NCI-H1048 (cell line): Measurements from ENCODE around the gene PITX1.

Source experiments
- DNase-seq: peaks from one replicate; lab custom pipeline; 2025; lab: John Stamatoyannopoulos, UW

Gene PITX1

DNA sequence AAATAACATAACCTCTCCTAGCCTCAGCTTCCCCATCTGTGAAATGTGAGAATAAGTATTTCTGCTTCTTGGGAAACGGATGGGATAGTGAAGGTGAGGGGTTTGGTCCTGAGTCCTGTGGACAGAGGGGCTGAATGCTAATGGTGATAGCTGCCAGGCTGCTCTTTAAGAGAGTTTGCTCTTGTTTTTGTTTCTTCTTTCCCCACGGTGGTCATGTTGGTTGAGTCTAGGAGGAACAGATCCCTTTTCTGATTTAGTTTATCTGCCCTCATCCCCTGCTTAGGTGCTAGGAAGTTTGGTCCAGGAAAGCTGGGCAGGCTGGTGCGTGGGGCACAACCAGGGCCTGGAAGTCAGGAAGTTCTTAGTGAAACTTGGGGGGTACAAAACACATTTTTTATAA is 7.7 kb upstream of the PITX1 start:
- no peak for DNase-seq

DNA sequence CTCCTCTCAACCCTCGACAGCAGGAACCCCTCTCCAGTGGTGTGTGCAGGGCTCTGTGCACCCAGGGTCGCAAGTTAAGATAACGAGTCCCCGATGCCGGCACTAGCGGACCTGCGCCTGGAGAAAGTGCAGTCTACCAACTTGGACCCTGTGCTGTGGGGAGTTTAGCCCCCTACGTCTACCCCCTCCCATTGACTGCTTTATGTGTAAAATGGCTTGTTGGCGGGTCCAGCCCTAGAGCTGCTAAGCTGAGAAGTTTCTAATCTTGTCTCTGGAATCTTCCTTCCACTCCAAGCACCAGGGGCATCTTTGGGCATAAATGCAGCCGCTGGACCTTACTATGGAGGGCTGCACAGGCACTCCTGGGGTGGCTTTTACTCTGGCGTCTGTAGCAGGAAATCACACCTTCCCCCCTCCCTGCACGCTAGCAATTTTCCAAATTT is 7.1 kb upstream of the PITX1 start:
- DNase-seq, result no peak

GRCh38 chr5:135040333-135041144 is 6.5 kb upstream of the PITX1 start:
- no peak for DNase-seq

DNA sequence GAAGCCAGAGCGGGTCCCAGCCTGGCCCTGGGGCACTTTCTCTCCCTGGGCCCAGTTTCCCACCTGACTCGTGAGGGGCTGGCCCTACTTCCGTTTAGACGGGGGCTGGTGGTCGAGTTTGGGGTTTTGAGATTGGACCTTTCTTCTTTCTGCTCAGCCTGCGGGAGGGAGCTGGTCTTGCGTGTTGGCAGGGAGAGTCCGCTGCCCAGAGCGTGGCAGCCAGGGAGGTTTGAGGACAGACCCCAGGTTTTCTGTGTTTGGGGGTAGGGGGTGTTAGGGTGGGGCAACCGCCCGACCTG is 6.0 kb upstream of the PITX1 start:
- DNase-seq, result no peak

DNA sequence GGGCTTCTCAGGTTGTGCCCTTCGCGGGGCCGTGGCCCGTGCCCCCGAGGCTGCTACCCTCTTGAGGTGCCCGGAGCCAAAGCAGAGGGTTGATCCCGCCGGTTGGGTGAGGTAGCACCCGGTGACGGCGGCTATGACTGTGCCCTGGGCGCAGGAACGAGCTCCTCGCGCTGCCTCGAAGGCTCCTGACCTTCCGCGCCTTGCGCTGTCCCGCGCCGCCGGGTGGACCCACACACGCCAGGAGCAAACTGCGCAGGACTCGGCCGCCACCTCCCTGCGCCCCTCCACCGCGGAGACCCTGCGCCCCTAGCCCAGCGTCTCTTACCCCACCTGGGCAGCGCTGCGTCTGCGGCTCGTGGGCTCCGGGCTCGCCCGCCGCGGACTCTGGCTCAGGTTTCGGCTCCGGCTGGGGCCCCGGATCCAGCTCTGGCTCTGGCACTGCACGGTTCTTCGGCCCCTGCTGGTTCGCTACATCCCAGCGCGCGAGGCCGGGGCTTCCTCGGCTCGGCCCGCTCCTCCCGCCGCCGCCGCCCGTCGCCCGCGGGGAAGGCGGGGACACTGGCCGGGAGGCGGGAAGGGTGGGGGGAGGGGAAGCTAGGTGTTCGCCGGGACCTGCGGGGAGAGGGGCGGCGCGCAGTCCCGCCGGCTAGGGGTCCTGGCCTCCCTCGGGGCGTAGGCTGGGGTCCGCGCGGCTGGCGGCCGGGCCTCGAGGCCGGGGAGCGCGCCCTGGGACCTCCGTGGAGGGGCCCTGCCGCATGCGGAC is 5.4 kb upstream of the PITX1 start:
- DNase-seq, result no peak

DNA sequence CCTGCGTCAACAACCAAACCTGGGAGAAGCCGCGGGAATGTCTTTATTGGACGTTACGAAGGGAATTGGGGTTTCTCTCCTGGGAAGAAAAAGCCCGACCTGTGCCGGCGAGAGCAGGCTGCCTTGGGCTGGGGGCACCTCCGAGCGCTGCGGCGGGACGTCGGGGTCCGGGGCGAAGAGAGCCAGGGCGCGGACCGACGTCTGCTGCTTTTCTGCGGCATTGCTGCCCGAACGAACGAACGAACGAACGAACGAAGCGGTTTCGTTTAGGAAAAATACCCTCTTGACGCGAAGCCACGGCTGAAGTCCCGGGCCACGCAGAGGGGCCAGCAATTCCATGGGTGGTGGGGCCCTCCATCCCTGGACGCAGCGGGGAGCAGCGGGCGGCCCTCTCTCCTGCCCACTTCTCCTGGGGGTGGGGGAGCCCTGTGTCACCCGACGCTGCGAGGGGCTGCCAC is 4.8 kb upstream of the PITX1 start:
- no peak for DNase-seq

- DNase-seq, result no peak
Measured at GRCh38 chr5:135038205-135038812, 4.3 kb upstream of the PITX1 start.

DNA sequence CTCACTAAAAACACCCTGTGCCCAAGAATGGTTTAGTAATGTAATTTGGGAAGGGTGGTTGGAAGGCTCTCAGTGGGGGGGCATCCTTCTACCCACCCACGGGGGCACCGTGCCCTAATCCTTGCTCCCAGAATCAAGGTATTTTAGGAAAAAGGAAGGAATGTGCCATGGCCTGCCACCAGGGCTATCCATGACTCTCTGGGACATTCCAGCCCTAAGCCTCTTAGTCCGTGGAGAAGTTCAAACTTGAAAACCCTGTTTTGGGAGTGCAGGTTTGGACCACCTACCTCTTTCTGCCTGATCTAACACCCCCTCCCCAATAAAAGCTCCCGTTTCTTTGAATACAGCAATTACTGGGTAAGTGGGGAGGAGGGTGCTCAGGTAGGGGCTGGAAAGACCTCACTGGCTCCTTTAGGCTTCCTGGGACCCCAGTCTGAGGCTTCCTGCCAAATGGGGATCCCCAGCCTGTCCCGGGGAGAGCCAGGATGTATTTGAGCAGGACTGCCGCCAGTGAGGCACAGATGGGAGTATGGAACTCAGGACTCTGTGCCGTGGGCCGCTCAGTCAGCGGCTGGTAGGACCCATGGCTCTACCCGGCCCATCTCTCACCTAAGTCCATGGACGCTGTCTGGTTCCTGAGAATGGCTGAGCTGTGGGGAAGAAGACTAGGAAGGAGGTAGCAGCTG is 3.6 kb upstream of the PITX1 start:
- DNase-seq, result no peak

DNA sequence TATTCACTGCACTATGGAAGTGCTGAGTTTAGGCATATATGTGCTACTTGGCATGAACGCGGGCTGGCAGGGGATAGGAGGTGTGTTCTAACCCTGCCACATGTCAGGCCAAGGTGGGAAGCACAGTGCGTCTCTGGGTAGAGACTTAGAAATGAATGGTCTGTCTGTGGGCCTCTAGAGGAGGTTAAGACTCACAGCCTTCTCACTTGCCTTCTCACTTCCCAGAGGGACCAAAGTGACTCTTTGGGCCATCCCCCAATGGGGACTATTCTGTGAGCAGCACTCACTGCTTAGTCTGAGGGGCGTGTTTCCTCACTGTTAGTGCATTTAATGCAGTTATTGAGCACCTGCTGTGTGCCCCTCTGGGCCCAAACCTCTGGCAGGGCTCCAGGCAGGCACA is 2.4 kb upstream of the PITX1 start:
- DNase-seq, result no peak

GRCh38 chr5:135035678-135036030 is 1.6 kb upstream of the PITX1 start:
- DNase-seq, result no peak

- no peak for DNase-seq
Measured at GRCh38 chr5:135034963-135035677, 1.1 kb upstream of the PITX1 start.

GRCh38 chr5:135034236-135034962 is 371 bp upstream of the PITX1 start:
- peak; percentile 28 for DNase-seq

DNA sequence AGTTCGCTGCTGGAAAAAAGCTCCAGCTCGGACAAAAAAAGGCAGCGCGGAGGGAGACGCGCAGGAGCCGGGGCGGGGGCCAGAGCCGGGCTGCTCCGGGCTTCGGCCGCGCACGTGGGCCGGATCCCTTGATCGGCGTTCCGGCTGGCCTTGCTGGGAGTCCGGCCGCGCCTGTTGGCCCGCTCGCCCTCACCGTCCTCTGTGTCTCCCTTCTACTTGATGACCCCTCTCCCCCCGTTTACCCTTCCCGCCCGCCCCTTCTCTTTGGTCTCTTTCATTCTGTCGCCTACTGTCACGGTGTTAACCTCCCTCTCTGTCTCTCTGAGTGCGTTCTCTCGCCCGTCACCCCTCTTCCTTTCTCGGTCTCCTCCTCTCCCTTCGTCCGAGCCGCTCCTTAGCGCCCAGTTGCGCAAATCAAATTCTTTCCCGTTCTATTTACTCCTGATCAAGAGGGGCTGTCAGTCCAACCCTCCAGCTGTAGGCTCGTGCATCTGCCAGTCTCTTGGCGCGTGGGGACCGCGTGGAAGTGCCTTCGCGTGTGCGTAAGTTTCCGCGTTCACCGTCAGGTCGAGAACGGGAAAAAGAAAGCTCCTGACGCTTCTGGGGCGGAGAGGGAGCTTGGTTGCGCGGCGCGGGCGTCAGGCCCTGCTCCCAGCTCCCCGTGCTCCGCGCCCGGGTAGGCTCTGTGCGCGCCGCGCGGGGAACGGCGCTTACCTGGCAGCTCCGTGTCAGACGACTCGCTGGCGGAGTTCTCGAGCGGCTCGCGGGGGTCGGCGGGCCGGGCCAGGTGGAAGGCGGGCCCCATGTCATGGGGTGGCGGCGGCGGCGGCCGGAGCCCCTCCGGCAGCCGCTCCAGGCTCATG is 798 bp downstream of the PITX1 start:
- peak; percentile 22 for DNase-seq

DNA sequence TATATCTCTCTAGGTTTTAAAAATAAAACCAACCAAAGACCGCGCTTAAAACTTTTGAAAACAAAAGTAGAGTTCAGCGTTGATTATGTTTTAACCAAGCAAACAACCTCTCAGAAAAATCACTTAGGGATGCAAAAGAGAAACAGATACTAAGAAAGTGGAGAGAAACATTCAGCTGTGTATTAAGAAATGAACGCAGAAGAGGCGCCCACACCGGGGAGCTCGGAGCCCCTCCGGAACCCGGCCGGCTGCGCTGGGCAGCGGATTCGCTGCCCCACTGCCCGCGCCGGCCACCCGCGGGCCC is 1.4 kb downstream of the PITX1 start:
- no peak for DNase-seq

DNA sequence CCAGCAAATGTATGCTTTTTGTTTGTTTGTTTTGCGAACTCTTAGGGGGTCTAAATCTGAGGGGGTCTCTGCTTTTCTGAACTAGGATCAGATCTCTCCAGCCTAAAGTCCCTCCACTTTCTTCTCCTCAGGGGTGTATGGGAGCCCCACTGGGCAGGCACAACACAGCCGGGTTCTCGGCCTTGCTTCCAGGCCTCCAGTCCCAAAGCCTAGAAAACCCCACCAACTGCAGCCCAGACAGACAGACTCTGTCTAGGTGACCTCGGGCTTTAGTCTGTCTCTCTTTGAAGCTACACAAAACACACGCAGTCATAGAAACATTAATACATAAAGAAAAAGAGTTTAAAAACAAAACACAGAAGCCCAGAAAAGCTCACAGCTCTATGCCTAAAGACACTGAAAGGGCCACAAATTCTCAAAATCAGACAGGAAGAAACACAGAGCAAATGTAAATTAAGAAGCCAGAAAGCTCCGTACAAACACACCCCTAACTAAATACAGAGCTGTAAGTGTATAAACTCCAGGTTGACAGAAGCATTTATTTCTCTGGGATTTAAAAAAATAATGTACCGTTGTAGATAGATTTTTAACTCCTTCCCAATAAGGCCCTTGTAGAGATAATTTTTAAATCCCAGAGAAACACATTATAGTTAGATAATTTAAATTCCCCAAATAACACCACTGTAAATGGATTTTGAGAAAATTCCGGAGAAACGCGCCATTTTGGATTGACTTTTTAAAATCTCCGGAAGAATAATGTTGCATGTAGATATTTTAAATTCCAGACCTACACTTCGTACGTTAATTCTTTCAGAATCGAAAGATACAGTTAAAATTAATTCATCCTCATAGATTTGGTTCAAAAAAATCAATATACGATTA is 2.0 kb downstream of the PITX1 start:
- no peak for DNase-seq

DNA sequence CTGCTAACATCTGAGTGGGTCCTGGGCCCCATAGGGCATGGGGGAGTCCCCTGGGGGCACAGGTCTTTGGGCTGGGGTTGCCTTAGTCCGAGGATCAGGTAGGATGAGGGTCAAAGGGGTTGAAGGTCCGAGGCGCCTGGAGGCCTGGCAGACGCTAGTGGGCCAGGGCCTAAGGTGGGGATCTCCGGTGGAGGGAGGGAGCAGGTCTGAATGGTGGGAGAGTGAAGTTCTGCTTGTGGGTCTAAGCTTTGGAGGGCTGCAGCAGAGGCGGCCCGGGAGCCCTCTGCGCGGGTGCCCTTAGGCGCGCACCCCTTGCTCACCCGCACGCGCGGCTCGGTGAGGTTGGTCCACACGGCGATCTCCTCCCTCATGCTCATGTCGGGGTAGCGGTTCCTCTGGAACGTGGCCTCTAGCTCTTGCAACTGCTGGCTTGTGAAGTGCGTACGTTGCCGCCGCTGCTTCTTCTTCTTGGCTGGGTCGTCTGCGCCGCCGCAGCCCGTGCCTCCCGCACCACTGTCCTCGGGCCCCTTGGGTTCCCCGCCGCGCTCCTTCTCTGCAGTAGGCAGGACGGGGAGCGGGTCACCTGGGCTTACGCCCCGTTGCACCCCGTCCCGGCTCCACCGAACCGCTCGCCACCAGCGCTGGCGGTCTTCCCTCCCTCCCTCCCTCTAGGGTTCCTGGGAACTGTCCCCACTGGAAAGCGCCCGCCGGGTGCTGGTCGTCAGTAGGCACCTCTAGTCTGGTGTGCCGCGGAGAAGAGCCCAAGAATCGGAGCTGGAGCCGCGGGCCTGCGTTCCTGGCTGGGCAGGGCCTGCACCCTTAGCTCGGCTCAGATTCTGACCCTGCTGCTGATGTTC is 2.8 kb downstream of the PITX1 start:
- DNase-seq, result no peak

GRCh38 chr5:135030123-135030955 is 3.7 kb downstream of the PITX1 start:
- DNase-seq, result no peak
